Measurements from ENCODE around the gene GPR37. TPM values are rescaled to one million over a fixed set of nuclear protein-coding genes. Genes with fewer than 3 reads are reported as not detected.

GPR37 gene
- total and polyA plus RNA-seq, 2 donors (not counting 3 experiments of a cell fraction or from before 2014, with no cell fraction given): 0.92 to 2.1 TPM

- TF ChIP-seq, protein P1, sequence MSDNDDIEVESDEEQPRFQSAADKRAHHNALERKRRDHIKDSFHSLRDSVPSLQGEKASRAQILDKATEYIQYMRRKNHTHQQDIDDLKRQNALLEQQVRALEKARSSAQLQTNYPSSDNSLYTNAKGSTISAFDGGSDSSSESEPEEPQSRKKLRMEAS (IDR thresholded peaks at IDR 0.05; ENCODE audit: insufficient read depth, insufficient read length): no peak
- TF ChIP-seq POLR2AphosphoS5 (IDR thresholded peaks at IDR 0.05; ENCODE audit: insufficient read depth, low read depth, low read length): no peak
- TF ChIP-seq, protein P2, sequence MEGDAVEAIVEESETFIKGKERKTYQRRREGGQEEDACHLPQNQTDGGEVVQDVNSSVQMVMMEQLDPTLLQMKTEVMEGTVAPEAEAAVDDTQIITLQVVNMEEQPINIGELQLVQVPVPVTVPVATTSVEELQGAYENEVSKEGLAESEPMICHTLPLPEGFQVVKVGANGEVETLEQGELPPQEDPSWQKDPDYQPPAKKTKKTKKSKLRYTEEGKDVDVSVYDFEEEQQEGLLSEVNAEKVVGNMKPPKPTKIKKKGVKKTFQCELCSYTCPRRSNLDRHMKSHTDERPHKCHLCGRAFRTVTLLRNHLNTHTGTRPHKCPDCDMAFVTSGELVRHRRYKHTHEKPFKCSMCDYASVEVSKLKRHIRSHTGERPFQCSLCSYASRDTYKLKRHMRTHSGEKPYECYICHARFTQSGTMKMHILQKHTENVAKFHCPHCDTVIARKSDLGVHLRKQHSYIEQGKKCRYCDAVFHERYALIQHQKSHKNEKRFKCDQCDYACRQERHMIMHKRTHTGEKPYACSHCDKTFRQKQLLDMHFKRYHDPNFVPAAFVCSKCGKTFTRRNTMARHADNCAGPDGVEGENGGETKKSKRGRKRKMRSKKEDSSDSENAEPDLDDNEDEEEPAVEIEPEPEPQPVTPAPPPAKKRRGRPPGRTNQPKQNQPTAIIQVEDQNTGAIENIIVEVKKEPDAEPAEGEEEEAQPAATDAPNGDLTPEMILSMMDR (IDR thresholded peaks at IDR 0.05; ENCODE audit: extremely low read depth in 1 of 2, insufficient read depth in 1 of 2, low read depth in 1 of 2, low read length in 2 of 2): no peak
- TF ChIP-seq JUN (IDR thresholded peaks at IDR 0.05; ENCODE audit: borderline replicate concordance, insufficient read depth, insufficient read length, low read depth): no peak
- TF ChIP-seq POLR2A (IDR thresholded peaks at IDR 0.05; ENCODE audit: low read depth, low read length): no peak
- TF ChIP-seq EZH2 (IDR thresholded peaks at IDR 0.05; ENCODE audit: borderline replicate concordance, low read depth, low read length, severe bottlenecking): no peak
- TF ChIP-seq FOS (IDR thresholded peaks at IDR 0.05; ENCODE audit: borderline replicate concordance, insufficient read depth, low read length): no peak
- no peak for TF ChIP-seq MYC (IDR thresholded peaks at IDR 0.05; ENCODE audit: low read depth, low read length)
- no peak for TF ChIP-seq GATA2 (IDR thresholded peaks at IDR 0.05; ENCODE audit: insufficient read depth, insufficient read length, low read depth, low read length)
- ChIA-PET CTCF (interaction anchor here (2.5 kb wide), 1 partner anchor 690 kb away, joined by 7 read pairs; no protein-coding TSS in a partner anchor), POLR2A (no interaction called here)
- Histone ChIP-seq H4K20me1 (replicated peaks; ENCODE audit: control insufficient read depth, extremely low read depth, insufficient read depth, low read length) (no peaks in the 10 kb centered on the region), H3K4me1 (ENCODE audit: control insufficient read depth, extremely low read depth, insufficient read depth, low read length) (no peaks in the 10 kb centered on the region), H3K4me3 (replicated peaks in 1 of 3; ENCODE audit: insufficient read depth in 1 of 3, low read depth in 1 of 3, low read length in 3 of 3) (no peak overlapping the region), H3K9me1 (replicated peaks; ENCODE audit: control insufficient read depth, extremely low read depth, insufficient read depth, low read length) (no peaks in the 10 kb centered on the region), H2AFZ (ENCODE audit: low read depth, low read length) (no peak overlapping the region), H3K4me2 (ENCODE audit: insufficient read depth, low read length) (no peak overlapping the region), H3K36me3 (ENCODE audit: control insufficient read depth in 2 of 2, extremely low read depth in 1 of 2, insufficient read depth in 2 of 2, low read length in 2 of 2) (no peaks in the 10 kb centered on the region), H3K27ac (ENCODE audit: insufficient read depth, low read depth, low read length) (no peak overlapping the region), H3K79me2 (ENCODE audit: control insufficient read depth, insufficient read depth, low read length) (no peaks in the 10 kb centered on the region), H3K9me3 (replicated peaks; ENCODE audit: control insufficient read depth, insufficient read depth, low read length) (no peaks in the 10 kb centered on the region), H3K27me3 (ENCODE audit: control insufficient read depth in 2 of 2, insufficient read depth in 2 of 2, low read length in 2 of 2) (peaks cover 4 to 7% of the 10 kb centered on the region in 2 experiments), H3K9ac (replicated peaks; ENCODE audit: extremely low read depth, insufficient read depth, low read length) (no peak overlapping the region)
- dilution Hi-C loops (cut with MboI; ENCODE audit: extremely low pct_ligation_motif_present, low sequenced_read_pairs): no loop called here
- DNase-seq (ENCODE audit: low read depth, low spot score) (no peak), FAIRE-seq (no peak)
- no TSS peak for BruUV-seq (replicated peaks)
- intact Hi-C loops (cut with micrococcal nuclease): no loop called here
Observed at GRCh38 chr7:124790645-124791044, 25.1 kb upstream of the GPR37 start.

Measured in endothelial cell of umbilical vein (primary cell).